Ishikawa (cell line): ENCODE data around the gene TAF4.

Experiments used
- CEBPB ChIP-seq: IDR thresholded peaks from 2 replicates; pipeline ENCODE4 v1.6.1; 2012
- CREB1 ChIP-seq: IDR thresholded peaks from 2 replicates; pipeline ENCODE4 v1.6.1; 2012; ENCODE audit warnings: low read depth
- EGR1 ChIP-seq: IDR thresholded peaks from 2 replicates; pipeline ENCODE4 v1.6.1; 2012
- EP300 ChIP-seq: IDR thresholded peaks from 2 replicates; pipeline ENCODE4 v1.6.1; 2012; ENCODE audit warnings: borderline replicate concordance
- FOXM1 ChIP-seq: IDR thresholded peaks from 2 replicates; pipeline ENCODE4 v1.6.1; 2012; ENCODE audit warnings: low read depth, borderline replicate concordance
- MAX ChIP-seq: IDR thresholded peaks from 2 replicates; pipeline ENCODE4 v1.6.1; 2012
- NFIC ChIP-seq: IDR thresholded peaks from 2 replicates; pipeline ENCODE4 v1.6.1; 2012
- RAD21 ChIP-seq: IDR thresholded peaks from 2 replicates; pipeline ENCODE4 v1.6.1; 2012; ENCODE audit warnings: low read depth
- REST ChIP-seq: IDR thresholded peaks from 2 replicates; pipeline ENCODE4 v1.6.1; 2012; ENCODE audit warnings: low read depth, mild to moderate bottlenecking
- TAF1 ChIP-seq: IDR thresholded peaks from 2 replicates; pipeline ENCODE4 v1.6.1; 2012; ENCODE audit warnings: low read depth, mild to moderate bottlenecking
- TCF12 ChIP-seq: IDR thresholded peaks from 2 replicates; pipeline ENCODE4 v1.6.1; 2012; ENCODE audit warnings: low read depth
- TEAD4 ChIP-seq: IDR thresholded peaks from 2 replicates; pipeline ENCODE4 v1.6.1; 2012
- USF1 ChIP-seq: IDR thresholded peaks from 2 replicates; pipeline ENCODE4 v1.6.1; 2012
- YY1 ChIP-seq: IDR thresholded peaks from 2 replicates; pipeline ENCODE4 v1.6.1; 2012; ENCODE audit warnings: low read depth
- ZBTB7A ChIP-seq: IDR thresholded peaks from 2 replicates; pipeline ENCODE4 v1.6.1; 2012; ENCODE audit warnings: low read depth

The TAF4 gene

GRCh38 chr20:61953037-61954021, 112.4 kb downstream of the TAF4 start:
- TF ChIP-seq RAD21 = no peak
- no peak for TF ChIP-seq TCF12
- TF ChIP-seq EP300 = no peak
- TF ChIP-seq USF1 = no peak
- TF ChIP-seq EGR1 = no peak
- no peak for TF ChIP-seq TAF1
- no peak for TF ChIP-seq NFIC
- TF ChIP-seq REST = no peak
- TF ChIP-seq FOXM1 = no peak
- TF ChIP-seq ZBTB7A = no peak

- TF ChIP-seq MAX (peak; percentile 24; the same call in 1 of the 2 replicates), USF1 (no peak), FOXM1 (no peak), EP300 (no peak), TEAD4 (no peak), REST (peak; percentile 98), YY1 (no peak), RAD21 (no peak), CEBPB (no peak)
Measured at GRCh38 chr20:61951695-61952533, 113.8 kb downstream of the TAF4 start.

- TF ChIP-seq FOXM1 (no peak), CREB1 (no peak), EGR1 (no peak), TAF1 (no peak), TEAD4 (no peak), CEBPB (no peak), NFIC (no peak), RAD21 (no peak), YY1 (no peak), ZBTB7A (no peak), EP300 (no peak), TCF12 (no peak), REST (no peak), USF1 (no peak), MAX (no peak)
Measured at GRCh38 chr20:61950641-61951071, 115.0 kb downstream of the TAF4 start.
